Suprapubic skin (tissue), 4 donors: ENCODE measurements around the gene KIT. TPM values are rescaled to one million over a fixed set of nuclear protein-coding genes. Genes with fewer than 3 reads are reported as not detected.

Experiments
- DNase-seq, 2 donors: peaks; one replicate each; pipeline ENCODE4 v3.0.0-alpha.2; 2019; ENCODE audit warnings: low spot score in 2 of 2
- H3K27ac ChIP-seq: fragments of 200-600 bp; sonication (generic); one replicate; pipeline ENCODE4 v1.5.1; 2019
- H3K27me3 ChIP-seq: fragments of 200-600 bp; sonication (generic); one replicate; pipeline ENCODE4 v1.5.1; 2019
- H3K36me3 ChIP-seq: fragments of 200-600 bp; sonication (generic); one replicate; pipeline ENCODE4 v1.5.1; 2019
- H3K4me1 ChIP-seq: fragments of 200-600 bp; sonication (generic); one replicate; pipeline ENCODE4 v1.5.1; 2019
- H3K4me3 ChIP-seq: fragments of 200-600 bp; sonication (generic); one replicate; pipeline ENCODE4 v1.5.1; 2019; ENCODE audit warnings: mild to moderate bottlenecking
- H3K9me3 ChIP-seq: fragments of 200-600 bp; sonication (generic); one replicate; pipeline ENCODE4 v1.5.1; 2019
- EP300 ChIP-seq: sonication (generic); formaldehyde crosslinking; IDR thresholded peaks from one replicate; pipeline ENCODE4 v1.6.1; 2017; ENCODE audit warnings: antibody characterized with exemption
- POLR2A ChIP-seq, 2 donors: fragments of 450-650 bp; IDR thresholded peaks; one replicate each; pipeline ENCODE4 v1.6.1; 2017; ENCODE audit warnings: antibody characterized with exemption in 2 of 2, mild to moderate bottlenecking in 2 of 2, moderate library complexity in 2 of 2
- POLR2AphosphoS5 ChIP-seq, 3 donors: sonication (generic); formaldehyde crosslinking; IDR thresholded peaks; one replicate each; pipeline ENCODE4 v1.6.1; 2017; ENCODE audit warnings: antibody characterized with exemption in 3 of 3
- WGBS: methylation state at CpG from one replicate; pipeline ENCODE4 v1.1.5; 2018; 5-methylcytosine and 5-hydroxymethylcytosine counted together
- total RNA-seq, 4 donors: library from RNA; depleted of rRNA; stranded (reverse); fragments of >200 nt; gene quantifications; one replicate each; pipeline ENCODE4 v1.1.0, GENCODE V29; 2016
- TF ChIP-seq, protein P1 (sequence below), 2 donors: fragments of 200-600 bp in 1 of 2; fragments of 450-650 bp in 1 of 2; sonication (generic) in 1 of 2; IDR thresholded peaks; one replicate each; pipeline ENCODE4 v1.5.1; 2016 to 2019; ENCODE audit warnings: antibody characterized with exemption in 2 of 2, mild to moderate bottlenecking in 1 of 2, moderate library complexity in 1 of 2

Gene KIT
- total RNA-seq, 4 donors from 2014 or later, result 17.8 to 72.7 (median 56.1) TPM

DNA sequence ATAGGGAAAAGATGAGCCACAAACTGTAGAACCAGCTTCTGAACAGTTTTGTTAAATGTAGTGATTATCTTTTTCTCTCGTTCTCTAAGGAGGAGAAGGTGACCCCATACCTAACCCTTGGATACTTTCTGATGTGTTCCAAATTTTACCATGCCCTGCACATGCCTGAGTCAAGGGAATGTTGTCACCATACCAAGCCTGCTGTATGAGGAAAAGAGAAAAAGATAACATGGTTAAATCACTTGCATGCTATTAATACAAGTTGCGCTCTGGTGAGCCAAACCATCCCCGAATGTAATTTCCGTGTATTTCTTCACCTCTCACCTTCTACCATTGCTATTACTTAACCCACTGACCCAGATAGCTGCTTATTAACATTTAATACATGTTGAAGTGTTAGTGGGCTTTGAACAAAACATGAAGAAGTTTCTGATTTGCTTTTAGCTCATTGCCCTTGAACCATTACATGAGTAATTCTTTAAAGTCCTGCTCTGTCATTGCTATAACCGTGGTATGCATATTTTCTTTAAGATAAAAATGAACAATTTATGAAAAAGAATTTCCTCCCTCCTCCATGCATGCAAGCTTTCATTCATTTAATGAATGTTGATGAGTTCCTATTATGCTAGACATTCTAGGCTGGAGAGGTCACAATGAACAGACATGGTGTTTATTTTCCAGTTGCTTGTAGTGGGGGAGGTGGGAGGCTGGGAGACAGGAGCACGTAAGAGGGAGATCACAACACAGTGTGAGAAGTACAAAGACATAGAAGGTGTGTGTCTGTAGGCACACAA, 13.6 kb upstream of the KIT start:
- 87% methylated on average over 6 of the region's 6 CpGs for WGBS
- Histone ChIP-seq H3K27me3 (no peaks in the 10 kb centered on the region), H3K27ac (no peak overlapping the region), H3K9me3 (no peaks in the 10 kb centered on the region), H3K4me3 (no peak overlapping the region), H3K4me1 (no peaks in the 10 kb centered on the region), H3K36me3 (no peaks in the 10 kb centered on the region)
- no peak for DNase-seq
- TF ChIP-seq, protein P1, sequence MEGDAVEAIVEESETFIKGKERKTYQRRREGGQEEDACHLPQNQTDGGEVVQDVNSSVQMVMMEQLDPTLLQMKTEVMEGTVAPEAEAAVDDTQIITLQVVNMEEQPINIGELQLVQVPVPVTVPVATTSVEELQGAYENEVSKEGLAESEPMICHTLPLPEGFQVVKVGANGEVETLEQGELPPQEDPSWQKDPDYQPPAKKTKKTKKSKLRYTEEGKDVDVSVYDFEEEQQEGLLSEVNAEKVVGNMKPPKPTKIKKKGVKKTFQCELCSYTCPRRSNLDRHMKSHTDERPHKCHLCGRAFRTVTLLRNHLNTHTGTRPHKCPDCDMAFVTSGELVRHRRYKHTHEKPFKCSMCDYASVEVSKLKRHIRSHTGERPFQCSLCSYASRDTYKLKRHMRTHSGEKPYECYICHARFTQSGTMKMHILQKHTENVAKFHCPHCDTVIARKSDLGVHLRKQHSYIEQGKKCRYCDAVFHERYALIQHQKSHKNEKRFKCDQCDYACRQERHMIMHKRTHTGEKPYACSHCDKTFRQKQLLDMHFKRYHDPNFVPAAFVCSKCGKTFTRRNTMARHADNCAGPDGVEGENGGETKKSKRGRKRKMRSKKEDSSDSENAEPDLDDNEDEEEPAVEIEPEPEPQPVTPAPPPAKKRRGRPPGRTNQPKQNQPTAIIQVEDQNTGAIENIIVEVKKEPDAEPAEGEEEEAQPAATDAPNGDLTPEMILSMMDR (IDR thresholded peaks at IDR 0.05), result no peak
- TF ChIP-seq POLR2A (IDR thresholded peaks at IDR 0.05), result no peak
- no peak for TF ChIP-seq POLR2AphosphoS5 (IDR thresholded peaks at IDR 0.05)
- TF ChIP-seq EP300, result no peak

DNA sequence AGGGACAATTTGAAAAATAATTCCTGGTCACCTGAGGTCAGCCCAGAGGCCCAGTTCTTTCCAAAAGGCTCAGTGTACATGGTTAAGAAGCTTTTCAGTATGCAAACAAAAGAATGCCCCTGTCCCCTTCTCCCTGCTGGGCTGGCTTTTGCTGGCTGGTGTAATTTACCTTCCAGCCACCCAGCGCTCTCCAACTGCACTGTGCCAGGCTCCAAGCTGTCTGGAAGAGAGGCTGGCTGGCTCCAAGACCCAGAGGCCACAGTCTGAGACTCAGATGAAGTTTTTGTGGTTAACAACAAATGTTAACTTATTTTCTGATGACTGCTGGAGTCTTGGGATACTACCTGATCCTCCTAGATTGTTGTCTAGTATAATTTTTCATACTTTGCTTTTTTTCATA, 11.9 kb upstream of the KIT start:
- H3K36me3 ChIP-seq, result no peaks in the 10 kb centered on the region
- WGBS, result 90% methylated on average over 1 of the region's 1 CpG
- no peak overlapping the region for H3K4me3 ChIP-seq
- no peak for TF ChIP-seq EP300
- TF ChIP-seq POLR2A (IDR thresholded peaks at IDR 0.05), result no peak
- TF ChIP-seq, protein P1 (IDR thresholded peaks at IDR 0.05), result no peak
- TF ChIP-seq POLR2AphosphoS5 (IDR thresholded peaks at IDR 0.05), result no peak
- no peaks in the 10 kb centered on the region for H3K27me3 ChIP-seq
- DNase-seq, result no peak
- H3K9me3 ChIP-seq, result no peaks in the 10 kb centered on the region
- H3K4me1 ChIP-seq, result no peaks in the 10 kb centered on the region
- no peak overlapping the region for H3K27ac ChIP-seq

DNA sequence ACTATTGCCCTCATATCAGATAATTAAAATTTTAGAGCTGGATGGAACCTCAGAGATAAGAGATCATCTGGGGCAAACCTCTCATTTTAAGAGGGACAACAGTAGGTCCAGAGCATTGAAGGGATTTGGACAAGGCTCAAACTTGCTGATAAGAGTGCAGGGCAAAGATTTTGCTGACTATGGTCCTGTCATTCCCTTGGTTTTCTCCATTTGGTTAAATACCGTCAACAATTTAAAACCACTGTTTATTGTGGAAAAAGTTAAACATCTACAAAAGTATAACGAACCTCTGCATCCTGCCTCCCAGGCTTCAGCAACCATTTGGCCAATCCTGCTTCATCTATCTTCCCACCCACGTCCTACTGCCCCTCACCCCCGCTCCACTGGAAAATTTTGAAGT, 10.7 kb upstream of the KIT start:
- Histone ChIP-seq H3K36me3 (no peaks in the 10 kb centered on the region), H3K27me3 (no peaks in the 10 kb centered on the region), H3K4me1 (no peaks in the 10 kb centered on the region), H3K4me3 (no peak overlapping the region), H3K27ac (no peak overlapping the region), H3K9me3 (no peaks in the 10 kb centered on the region)
- no peak for DNase-seq
- TF ChIP-seq, protein P1 (IDR thresholded peaks at IDR 0.05), result no peak
- TF ChIP-seq EP300 (no peak), POLR2AphosphoS5 (IDR thresholded peaks at IDR 0.05) (no peak), POLR2A (IDR thresholded peaks at IDR 0.05) (no peak)
- WGBS, result 83% methylated on average over 4 of the region's 4 CpGs

DNA sequence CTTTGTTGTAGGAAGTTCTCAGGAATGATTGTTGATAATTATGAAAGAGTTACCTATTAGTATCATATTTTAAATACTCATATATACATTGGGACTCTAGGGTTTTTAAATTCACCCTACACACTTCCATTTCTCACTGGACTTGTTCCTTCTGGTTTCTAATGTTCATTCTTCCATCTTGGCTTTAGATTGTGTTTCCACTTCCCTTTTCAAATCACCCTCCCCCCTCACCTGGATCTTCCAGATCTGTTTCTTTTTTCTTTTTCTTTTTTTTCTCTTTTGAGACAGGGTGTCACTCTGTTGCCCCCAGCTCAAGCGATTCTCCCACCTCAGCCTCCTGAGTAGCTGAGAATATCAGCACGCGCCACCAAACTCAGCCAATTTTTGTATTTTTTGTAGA, 6.7 kb upstream of the KIT start:
- TF ChIP-seq, protein P1 (IDR thresholded peaks at IDR 0.05), result no peak
- TF ChIP-seq EP300 (no peak), POLR2A (IDR thresholded peaks at IDR 0.05) (no peak), POLR2AphosphoS5 (IDR thresholded peaks at IDR 0.05) (no peak)
- Histone ChIP-seq H3K27ac (no peak overlapping the region), H3K27me3 (no peaks in the 10 kb centered on the region), H3K4me1 (no peaks in the 10 kb centered on the region), H3K36me3 (no peaks in the 10 kb centered on the region), H3K9me3 (no peaks in the 10 kb centered on the region), H3K4me3 (no peak overlapping the region)
- 94% methylated on average over 3 of the region's 3 CpGs for WGBS
- DNase-seq, result no peak

- Histone ChIP-seq H3K36me3 (no peaks in the 10 kb centered on the region), H3K4me1 (peaks cover 29% of the 10 kb centered on the region), H3K9me3 (no peaks in the 10 kb centered on the region), H3K27ac (no peak overlapping the region), H3K27me3 (peaks cover 20% of the 10 kb centered on the region), H3K4me3 (no peak overlapping the region)
- 78% methylated on average over 4 of the region's 4 CpGs for WGBS
- TF ChIP-seq EP300 (no peak), POLR2AphosphoS5 (IDR thresholded peaks at IDR 0.05) (no peak), POLR2A (IDR thresholded peaks at IDR 0.05) (no peak)
- TF ChIP-seq, protein P1 (IDR thresholded peaks at IDR 0.05), result no peak
- no peak for DNase-seq
Measured at GRCh38 chr4:54654753-54655152, 3.0 kb upstream of the KIT start.
